Measurements from ENCODE around the gene EYA4.

- TF ChIP-seq EZH2 (IDR thresholded peaks at IDR 0.05) (no peak), POLR2AphosphoS5 (IDR thresholded peaks at IDR 0.05; ENCODE audit: borderline replicate concordance, low read depth, low read length) (no peak)
Observed at GRCh38 chr6:133277900-133278545, 36.9 kb downstream of the EYA4 start.

Measured in SK-N-MC (cell line).